GM18858 (cell line): ENCODE measurements around the gene PXK.
A peak's percentile ranks its signal among the peaks of the same experiment; 100 is the strongest.

Experiments
- ATAC-seq: cut with Tn5 transposase; IDR thresholded peaks from one replicate; pipeline ENCODE4 v1.9.1; 2021; ENCODE audit not compliant: unreplicated experiment

PXK gene

DNA sequence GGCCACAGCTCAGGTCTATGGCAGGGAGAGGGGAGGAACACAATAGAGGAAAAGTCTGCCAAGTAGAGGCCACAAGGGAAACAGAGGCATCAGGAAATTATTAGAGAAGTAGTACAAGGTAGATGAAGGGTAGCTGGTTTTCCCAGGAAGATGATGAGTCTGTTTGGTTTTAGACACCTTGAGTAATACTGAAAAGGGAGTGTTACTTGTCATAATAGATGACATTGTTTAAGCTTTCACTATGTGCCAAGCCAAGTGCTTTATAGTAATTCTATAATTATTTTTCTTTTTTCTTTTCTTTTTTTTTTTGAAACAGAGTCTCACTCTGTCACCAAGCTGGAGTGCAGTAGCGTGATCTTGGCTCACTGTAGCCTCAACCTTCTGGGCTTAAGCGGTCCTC is 13.7 kb downstream of the PXK start:
- no peak for ATAC-seq

DNA sequence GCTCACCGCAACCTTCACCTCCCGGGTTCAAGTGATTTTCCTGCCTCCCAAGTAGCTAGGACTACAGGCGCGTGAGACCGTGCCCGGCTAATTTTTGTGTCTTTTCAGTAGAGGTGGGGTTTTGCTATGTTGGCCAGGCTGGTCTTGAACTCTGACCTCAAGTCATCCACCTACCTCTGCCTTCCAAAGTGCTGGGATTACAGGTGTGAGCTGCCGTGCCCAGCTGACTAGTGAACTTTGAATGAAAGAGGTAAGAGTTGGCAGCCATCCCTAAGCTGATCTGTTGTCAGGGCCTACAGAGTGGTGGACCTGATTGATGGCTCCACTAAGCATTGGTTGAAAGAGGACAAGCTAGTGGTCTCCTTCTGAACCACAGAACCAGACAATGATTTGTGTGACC is 15.3 kb downstream of the PXK start:
- no peak for ATAC-seq

GRCh38 chr3:58349792-58350626 is 17.3 kb downstream of the PXK start:
- ATAC-seq, result peak; percentile 87

- no peak for ATAC-seq
Observed at GRCh38 chr3:58350627-58351013, 17.9 kb downstream of the PXK start.

DNA sequence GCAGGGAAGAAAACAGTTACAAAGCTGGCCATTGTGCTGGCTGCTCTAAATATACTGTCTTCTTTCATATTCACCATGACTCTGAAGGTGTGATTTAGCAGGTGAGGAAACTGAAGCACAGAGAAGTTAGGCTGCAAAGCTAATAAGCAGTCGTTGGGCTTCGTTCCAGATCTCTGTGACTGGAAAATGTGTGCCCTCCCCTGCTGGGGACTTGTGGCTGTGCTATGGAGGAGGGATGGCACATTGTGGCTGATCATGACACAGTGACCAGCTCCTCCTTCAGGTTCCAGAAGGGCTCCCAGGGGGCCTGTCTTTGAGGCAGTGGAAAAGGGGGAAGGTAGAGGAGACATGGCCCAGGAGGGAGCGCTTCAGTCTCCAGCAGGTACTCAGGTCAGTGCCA is 19.2 kb downstream of the PXK start:
- no peak for ATAC-seq

- ATAC-seq, result no peak
Observed at GRCh38 chr3:58352626-58353025, 19.9 kb downstream of the PXK start.

DNA sequence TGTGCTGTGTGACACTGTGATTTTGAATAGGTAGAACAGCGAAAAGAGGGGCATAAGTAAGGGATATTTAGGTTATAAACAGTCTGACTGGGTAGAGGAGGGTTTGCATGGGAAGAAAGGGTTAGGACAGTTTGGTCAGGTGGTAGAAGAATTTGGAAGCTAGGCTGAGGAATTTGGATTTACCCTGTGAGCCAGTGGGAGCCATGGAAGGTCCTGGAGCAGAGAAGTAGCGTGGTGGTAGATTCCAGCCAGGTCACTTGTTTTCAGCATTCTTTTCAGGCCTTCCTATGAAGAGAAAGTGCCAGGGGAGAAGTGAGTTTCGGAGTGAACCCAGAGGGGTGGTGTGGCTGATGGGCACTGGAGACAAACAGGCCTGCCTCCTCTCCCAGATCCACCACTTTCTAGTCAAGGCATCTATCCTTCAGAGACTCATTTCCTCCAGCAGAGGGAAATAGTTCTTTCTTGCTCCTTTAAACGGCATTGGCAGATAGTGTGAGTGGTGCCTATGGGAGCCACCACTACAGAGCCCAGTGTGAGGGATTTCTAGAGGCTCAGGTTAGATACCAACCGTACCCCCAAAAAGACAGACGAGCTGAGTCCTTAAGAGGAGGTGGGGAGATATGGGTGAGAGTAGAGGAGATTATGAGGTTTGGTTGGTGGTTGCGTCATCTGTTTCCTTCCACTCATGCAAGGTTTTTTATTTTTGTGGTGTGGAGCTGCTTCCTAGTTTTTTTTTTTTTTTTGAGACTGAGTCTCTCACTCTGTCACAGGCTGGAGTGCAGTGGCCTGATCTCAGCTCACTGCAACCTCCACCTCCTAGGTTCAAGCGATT is 21.2 kb downstream of the PXK start:
- ATAC-seq, result no peak

DNA sequence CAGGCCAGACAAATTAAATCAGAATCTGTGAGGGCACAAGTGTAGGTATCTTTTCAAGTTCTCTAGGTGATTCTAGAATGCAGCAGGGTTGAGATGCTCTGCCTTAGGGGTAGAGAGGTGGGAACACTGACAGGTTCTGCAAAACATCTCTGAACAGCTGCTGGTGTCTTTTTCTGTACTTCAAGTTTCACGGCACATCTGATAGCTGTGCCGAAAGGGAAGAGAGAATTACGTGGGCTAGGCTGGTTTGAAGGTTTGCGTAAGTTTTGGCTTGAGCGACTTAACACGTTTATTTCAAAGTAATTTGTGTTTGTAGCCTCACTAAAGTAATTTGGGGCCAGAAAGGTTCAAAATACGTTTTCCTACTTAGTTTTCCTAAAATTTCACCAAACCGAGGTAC is 22.5 kb downstream of the PXK start:
- ATAC-seq, result peak; percentile 38

DNA sequence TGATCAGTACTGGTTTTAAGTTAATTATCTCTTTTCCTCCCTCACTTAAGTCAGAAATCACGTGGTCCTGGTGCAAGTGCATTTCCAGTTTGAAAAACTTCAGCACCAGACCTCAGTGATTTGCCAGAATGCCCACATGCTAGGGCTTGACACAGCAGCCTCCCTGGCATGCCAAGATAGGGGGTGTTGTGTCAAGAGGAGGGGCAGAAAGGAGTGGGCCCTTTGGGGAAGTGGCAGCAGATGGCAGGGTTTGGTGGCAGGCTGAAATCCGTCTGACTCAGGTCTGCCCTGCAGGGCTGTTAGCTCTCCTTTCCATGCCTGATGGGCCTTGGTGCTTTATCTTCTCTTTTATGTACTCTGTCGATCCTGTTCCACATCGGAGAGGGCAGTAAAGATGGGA is 23.4 kb downstream of the PXK start:
- ATAC-seq, result no peak

- no peak for ATAC-seq
Observed at GRCh38 chr3:58357402-58357801, 24.7 kb downstream of the PXK start.

- ATAC-seq, result no peak
Observed at GRCh38 chr3:58358092-58358491, 25.4 kb downstream of the PXK start.

DNA sequence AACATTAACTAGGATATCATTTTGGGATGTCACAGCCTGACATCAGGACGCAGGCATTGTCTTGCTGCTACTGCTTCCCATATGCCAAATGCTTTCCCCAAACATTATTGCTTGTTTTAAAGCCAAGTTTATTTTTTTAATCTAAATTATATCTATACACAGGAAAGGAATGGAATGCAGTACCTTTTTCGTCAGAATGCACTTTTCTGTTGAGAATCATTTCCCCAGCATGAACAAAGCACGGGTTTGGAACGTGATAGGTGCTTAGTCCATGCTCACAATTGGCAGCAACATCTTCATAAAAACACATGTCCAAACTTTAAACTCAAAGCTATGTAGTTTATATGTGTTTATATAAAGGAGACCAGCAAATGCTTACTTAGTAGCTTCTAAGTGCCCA is 26.1 kb downstream of the PXK start:
- ATAC-seq, result no peak

DNA sequence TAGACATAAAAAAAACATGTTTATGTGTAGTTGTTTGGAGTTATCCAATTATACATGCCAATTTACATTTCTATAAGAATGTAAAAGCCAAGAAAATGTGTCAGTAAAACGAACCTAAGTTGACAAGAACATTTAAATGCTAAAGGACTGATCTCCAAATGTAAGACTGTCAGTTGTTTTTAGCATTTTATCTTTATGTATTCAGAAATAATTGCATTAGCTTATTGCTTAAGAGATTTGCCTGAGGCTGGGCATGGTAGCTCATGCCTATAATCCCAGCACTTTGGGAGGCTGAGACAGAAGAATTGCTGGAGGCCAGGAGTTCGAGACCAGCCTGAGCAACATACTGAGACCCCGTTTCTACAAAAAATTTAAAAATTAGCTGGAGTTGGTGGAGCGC is 26.9 kb downstream of the PXK start:
- ATAC-seq, result no peak

- ATAC-seq, result no peak
Observed at GRCh38 chr3:58361866-58362265, 29.2 kb downstream of the PXK start.

GRCh38 chr3:58366699-58367098 is 34.0 kb downstream of the PXK start:
- ATAC-seq, result no peak

DNA sequence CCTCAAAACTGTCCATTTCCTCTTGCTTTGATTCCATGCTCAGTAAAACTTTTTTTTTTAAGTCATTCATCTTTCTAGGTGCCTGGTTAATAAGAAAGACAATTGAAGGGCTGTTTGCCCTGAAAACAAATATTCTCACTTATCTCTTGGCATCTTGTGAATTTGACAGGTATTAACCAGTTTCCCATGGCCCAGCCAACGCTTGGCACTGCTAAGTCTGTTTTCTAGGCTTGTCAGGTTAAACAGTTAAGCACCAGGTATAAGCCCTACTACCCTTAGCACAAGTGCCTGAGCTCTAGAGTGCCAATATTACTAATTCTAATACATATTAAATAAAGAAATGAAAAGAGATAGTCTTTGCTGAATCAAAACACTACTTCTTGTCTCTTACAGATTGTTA is 36.3 kb downstream of the PXK start:
- no peak for ATAC-seq

DNA sequence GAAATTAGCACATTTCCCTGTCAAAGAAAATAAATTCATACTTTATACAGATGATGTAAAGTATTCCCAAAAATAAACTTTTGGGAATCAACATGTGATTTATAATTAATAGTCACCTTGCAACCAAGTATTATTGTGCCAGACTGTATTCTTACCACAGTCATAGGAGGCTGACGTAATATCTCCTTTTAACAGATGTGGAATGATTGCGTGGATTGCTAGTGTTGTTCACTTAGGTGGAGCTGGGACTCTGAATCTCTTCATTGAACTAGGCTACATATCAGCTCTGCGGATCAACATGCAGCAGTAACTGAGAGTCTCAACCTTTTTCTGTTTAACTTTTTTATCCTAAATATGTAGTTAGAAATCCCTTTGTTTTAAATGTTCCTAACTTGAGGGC is 37.2 kb downstream of the PXK start:
- ATAC-seq, result no peak

GRCh38 chr3:58370407-58370806 is 37.7 kb downstream of the PXK start:
- ATAC-seq, result no peak

- ATAC-seq, result no peak
Observed at GRCh38 chr3:58371754-58372153, 39.1 kb downstream of the PXK start.

DNA sequence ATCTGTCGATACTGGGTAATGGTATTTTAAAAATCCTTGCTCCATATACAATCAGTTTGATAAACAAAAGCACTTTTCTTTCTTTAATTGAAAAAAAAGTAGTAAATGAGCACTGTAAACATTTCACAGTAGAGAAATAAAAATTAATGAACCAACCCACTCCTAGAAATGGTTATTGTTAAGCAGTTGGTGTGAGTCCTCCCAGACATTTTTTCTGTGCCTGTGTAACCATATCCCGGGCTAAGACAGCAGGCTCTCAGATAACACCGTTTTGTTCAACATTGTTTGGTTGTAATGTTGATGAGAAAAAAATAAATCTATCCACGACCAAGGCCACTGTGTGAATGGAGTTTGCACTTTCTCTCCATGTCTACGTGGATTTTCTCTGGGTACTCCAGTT is 42.6 kb downstream of the PXK start:
- no peak for ATAC-seq

GRCh38 chr3:58377168-58377567 is 44.5 kb downstream of the PXK start:
- no peak for ATAC-seq

GRCh38 chr3:58377750-58378149 is 45.1 kb downstream of the PXK start:
- no peak for ATAC-seq
